Muscle layer of duodenum (tissue), 2 donors: ENCODE data around the gene TUNAR.

Source experiments
- H3K27ac ChIP-seq: one replicate; pipeline ENCODE4 v1.7.0; 2013; ENCODE audit warnings: mild to moderate bottlenecking, low read length
- H3K27me3 ChIP-seq: one replicate; pipeline ENCODE4 v1.7.0; 2013; ENCODE audit warnings: low read depth, mild to moderate bottlenecking, control low read depth, low read length
- H3K36me3 ChIP-seq, 2 donors: one replicate each; pipeline ENCODE4 v1.7.0; 2013; ENCODE audit warnings: low read length in 2 of 2, control low read depth in 1 of 2, mild to moderate bottlenecking in 1 of 2; ENCODE audit not compliant: insufficient read depth in 2 of 2, control insufficient read depth in 1 of 2
- H3K4me1 ChIP-seq, 2 donors: one replicate each; pipeline ENCODE4 v1.7.0; 2013; ENCODE audit warnings: low read length in 2 of 2, mild to moderate bottlenecking in 2 of 2, control low read depth in 1 of 2, moderate library complexity in 1 of 2; ENCODE audit not compliant: insufficient read depth in 2 of 2, control insufficient read depth in 1 of 2
- H3K4me3 ChIP-seq, 2 donors: one replicate each; pipeline ENCODE4 v1.7.0; 2013; ENCODE audit warnings: low read length in 2 of 2, low read depth in 1 of 2, mild to moderate bottlenecking in 1 of 2
- H3K9me3 ChIP-seq, 2 donors: one replicate each; pipeline ENCODE4 v1.7.0; 2013; ENCODE audit warnings: low read length in 2 of 2, control low read depth in 1 of 2, mild to moderate bottlenecking in 1 of 2; ENCODE audit not compliant: control insufficient read depth in 1 of 2
- donor health status: healthy.

Gene TUNAR

DNA sequence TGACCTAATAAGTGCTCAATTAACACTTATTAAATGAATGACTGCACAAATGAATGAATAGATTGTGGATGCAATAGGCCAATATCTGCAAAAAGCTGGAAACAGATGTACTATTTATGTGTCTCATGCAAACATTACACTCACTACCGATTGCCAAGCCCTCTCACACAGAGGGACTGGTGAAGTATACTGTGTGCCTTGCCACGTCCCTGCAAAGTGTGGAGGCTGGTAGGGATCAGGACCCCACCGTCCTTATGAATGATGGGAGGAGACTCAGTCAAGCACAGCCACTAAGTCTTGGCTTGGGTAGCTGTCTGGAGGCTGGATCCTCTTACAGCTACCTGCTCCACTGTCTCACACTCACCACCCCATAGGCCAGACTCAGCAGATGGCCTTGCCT lies 3.9 kb upstream of the TUNAR start:
- Histone ChIP-seq H3K4me3 (no peak overlapping the region), H3K27me3 (peaks cover 22% of the 10 kb centered on the region), H3K4me1 (peaks cover 0 to 16% of the 10 kb centered on the region in 2 donors), H3K36me3 (no peaks in the 10 kb centered on the region), H3K9me3 (no peaks in the 10 kb centered on the region), H3K27ac (no peak overlapping the region)

DNA sequence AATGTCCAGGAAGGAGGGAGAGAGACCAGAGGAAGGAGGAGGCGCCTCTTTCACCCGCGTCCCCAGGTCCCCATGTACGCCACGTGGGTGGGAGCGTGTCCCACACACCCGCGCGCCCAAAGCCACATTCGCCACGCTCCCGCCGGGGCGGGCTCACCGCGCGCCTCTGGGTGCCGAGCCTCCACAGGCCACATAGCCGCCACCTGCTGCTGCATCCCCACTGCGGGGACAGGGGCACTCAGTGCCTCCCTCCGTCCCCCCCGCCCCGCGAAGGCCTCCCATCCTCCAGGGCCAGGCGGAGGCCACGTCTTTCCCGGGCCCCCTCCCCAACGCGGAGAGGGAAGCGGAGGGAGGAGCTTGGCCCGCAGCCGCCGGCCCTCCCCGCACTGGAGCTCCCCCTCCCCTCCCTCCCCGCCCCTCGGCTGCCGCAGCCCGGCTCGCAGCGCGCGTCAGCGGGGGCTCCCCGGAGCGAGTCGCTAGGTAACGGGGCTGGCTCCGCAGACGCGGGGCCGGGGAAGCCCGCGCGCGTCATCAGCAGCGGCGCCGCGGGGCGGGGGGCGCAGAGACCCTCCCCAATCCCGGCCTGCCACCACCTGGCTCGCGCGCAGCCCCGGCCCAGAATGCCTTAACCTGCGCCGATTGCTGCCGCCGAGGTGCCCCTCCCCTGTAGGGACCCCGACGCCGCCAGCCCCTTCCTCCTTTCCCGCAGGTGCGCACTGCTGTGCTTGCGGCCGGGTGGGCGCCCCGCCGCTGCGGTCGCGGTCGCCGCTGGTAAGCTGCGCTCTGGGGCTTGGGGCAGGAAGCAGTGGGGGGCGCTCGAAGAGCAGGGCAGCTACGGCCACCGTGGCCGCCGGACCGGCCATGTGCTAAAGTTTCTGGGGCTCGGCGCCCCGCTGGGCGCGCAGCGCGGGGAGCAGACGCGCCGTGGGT lies 536 bp upstream of the TUNAR start:
- H3K36me3 ChIP-seq, result no peaks in the 10 kb centered on the region
- no peaks in the 10 kb centered on the region for H3K9me3 ChIP-seq
- H3K27me3 ChIP-seq, result peaks cover 25% of the 10 kb centered on the region
- H3K4me3 ChIP-seq, result peak overlapping the region in 1 of 2 donors; percentile 51
- peaks cover 0 to 16% of the 10 kb centered on the region in 2 donors for H3K4me1 ChIP-seq
- H3K27ac ChIP-seq, result no peak overlapping the region

DNA sequence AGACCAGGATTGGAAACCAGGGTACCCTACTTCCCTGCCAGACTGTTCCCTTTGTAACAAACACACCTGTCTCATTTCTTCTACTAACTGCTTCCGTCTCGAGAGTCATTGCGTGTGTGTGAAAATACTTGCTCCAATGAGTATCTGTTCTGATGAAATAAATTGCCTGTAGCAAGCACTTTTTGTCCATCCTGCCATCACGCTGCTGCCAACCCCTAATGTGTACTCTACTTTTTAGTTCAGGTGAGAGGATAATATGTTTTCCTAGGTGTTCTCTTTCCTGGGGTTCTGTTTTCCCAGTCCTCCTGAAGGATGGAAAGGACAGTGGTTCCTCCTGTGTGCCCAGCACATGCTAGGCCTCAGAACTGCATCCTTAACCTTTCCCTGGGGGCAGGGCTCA lies 1.0 kb downstream of the TUNAR start:
- Histone ChIP-seq H3K4me1 (peaks cover 0 to 16% of the 10 kb centered on the region in 2 donors), H3K4me3 (no peak overlapping the region), H3K9me3 (no peaks in the 10 kb centered on the region), H3K27ac (no peak overlapping the region), H3K36me3 (no peaks in the 10 kb centered on the region), H3K27me3 (peaks cover 23% of the 10 kb centered on the region)

DNA sequence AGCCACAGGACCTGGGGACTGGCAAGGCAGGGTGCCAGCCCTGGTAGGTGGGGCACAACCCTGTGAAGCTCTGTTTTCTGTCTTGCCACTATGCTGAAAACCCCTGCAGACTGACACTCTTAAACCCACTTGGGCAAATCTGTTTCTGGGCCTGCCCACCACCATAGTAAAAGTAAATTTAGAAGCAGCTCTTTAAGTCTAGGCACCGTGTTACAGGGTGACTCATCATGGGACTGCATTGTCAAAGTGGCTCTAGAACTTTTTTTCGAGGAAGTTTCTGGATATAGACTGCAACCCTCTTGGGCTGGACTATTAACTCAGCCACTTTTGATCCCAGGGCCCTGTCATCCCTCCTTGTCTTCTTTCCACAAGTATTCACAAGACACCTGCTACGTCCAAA lies 7.7 kb downstream of the TUNAR start:
- Histone ChIP-seq H3K36me3 (no peaks in the 10 kb centered on the region), H3K4me1 (no peaks in the 10 kb centered on the region), H3K27me3 (no peaks in the 10 kb centered on the region), H3K27ac (no peak overlapping the region), H3K4me3 (no peak overlapping the region), H3K9me3 (no peaks in the 10 kb centered on the region)

DNA sequence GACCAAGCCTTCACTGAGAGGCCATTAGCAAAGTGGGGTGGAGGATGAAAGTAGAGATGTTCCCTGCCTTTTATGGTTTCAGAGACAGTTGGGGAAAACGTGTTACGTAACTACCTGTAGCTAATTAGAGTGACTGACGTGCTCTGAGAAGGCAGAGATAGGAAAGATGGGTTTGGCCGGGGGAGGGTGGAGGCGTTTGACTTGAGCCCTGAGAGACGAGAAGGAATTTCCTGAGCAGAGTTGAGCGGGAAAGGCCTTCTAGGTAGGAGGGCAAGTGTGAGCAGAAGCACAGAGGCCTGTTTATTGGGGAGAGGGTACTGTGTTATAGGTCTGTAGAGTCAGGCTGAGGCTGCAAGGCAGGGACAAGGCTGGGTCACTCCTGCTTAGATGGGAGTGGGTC lies 8.6 kb downstream of the TUNAR start:
- no peak overlapping the region for H3K27ac ChIP-seq
- no peak overlapping the region for H3K4me3 ChIP-seq
- H3K36me3 ChIP-seq, result no peaks in the 10 kb centered on the region
- no peaks in the 10 kb centered on the region for H3K4me1 ChIP-seq
- H3K27me3 ChIP-seq, result no peaks in the 10 kb centered on the region
- H3K9me3 ChIP-seq, result no peaks in the 10 kb centered on the region

DNA sequence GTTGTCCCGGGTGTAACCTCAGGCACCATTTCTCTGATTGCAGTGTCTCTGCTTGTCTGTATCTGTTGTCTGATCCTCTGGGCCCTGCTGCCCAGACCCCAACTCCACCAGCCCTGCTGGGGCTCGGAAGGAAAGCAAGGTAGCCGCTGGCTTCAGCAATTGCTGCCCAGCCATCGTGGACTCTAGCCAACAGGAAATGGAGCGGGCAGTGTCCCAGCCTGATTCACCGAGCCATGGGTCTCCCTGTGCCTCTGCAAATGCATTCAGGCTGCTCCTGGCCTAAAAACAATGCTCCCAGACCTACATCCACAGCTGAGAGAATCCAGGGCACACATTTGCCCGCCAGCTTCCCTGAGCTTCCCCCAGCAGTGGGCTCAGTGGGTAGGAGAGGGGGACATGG lies 9.2 kb downstream of the TUNAR start:
- Histone ChIP-seq H3K36me3 (no peaks in the 10 kb centered on the region), H3K4me1 (no peaks in the 10 kb centered on the region), H3K4me3 (no peak overlapping the region), H3K27ac (no peak overlapping the region), H3K27me3 (no peaks in the 10 kb centered on the region), H3K9me3 (no peaks in the 10 kb centered on the region)

DNA sequence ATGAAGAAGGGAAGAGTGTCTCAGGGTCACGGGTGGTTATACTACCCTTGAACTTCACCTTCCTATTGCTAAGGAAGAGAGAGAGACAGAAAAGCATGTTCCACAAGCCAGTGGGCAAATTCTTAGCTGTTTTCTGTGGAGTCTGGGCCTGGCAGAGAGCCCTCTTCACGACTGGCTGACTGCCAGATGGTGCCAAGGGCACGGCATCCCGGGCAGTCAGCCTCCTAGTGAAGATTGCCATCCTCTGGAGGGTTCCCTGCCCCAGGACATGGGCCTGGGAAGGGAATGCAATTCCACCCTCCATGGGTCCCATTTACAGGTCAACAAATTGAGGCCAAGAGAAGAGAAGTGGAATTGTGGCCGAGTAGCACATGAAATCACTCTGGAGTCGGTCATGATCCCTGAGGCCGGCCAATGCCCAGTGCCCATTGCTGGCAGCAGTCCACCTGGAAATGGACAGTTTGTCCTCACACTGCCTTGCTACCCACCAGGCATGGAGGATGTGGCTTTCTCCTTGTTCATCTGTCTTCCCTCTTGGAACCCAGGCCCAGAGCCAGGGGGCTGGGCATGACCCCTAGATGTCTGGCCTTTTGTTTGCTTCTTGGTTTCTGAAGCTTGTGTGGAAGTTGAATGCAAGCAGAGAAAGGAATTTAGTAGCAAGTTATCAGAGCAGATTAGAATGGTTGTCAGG lies 9.9 kb downstream of the TUNAR start:
- H3K27ac ChIP-seq, result no peak overlapping the region
- H3K27me3 ChIP-seq, result no peaks in the 10 kb centered on the region
- H3K4me1 ChIP-seq, result no peaks in the 10 kb centered on the region
- no peaks in the 10 kb centered on the region for H3K36me3 ChIP-seq
- no peak overlapping the region for H3K4me3 ChIP-seq
- no peaks in the 10 kb centered on the region for H3K9me3 ChIP-seq

DNA sequence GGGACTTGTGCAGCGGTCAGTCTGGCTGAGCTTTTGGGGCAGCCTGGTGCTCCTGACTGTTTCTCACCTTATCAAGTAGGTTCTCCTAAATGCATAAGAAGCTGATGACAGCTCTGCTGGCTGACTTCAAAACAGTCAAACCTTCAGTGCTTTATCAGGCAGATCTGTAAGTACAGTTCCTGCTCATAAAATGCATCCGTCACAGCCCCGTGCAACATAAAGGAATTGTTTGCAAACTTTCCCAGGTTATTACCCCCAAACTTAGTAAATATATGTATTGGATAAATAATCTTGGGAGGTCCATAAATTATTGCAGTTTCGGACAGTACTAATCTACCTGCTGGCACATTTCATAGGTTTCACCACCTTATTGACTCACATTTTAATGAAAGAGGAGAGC lies 10.7 kb downstream of the TUNAR start:
- H3K27ac ChIP-seq, result no peak overlapping the region
- no peaks in the 10 kb centered on the region for H3K4me1 ChIP-seq
- no peaks in the 10 kb centered on the region for H3K36me3 ChIP-seq
- H3K27me3 ChIP-seq, result no peaks in the 10 kb centered on the region
- no peaks in the 10 kb centered on the region for H3K9me3 ChIP-seq
- H3K4me3 ChIP-seq, result no peak overlapping the region

DNA sequence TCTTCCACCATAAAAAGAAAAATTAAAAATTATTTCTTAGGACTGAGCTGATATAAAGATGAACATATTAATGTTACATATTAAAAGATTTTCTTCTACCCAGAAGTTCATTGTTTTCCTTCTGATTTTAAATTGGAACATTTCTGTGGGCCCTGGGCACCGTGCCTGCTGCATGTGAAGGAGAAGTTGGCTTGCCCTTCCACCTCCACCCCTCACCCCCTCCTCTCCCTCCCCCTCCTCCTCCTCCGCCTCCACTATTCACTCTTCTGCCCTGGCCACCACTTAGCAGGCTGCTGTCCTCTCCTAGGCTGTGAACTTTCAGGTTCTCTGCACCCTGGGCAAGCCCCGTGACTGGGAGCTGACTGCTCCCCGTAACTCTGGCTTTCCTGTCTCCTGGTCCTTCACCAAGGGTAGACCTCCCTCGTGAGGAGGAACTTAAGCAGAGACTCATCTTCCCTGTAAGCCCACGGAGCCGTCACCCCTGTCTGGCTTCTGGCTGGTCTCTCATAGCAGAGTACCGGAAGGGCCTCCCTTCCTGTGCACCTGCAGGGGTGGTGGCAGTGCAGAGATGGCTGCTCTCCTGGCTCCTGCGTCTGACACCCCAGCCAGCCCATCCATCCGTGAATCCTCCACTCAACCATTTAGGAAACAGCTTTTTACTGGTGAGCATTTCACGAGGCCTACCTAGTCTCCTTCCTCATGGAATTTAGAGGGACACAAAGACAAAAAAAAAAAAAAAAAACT lies 12.8 kb downstream of the TUNAR start:
- Histone ChIP-seq H3K36me3 (no peaks in the 10 kb centered on the region), H3K9me3 (no peaks in the 10 kb centered on the region), H3K27me3 (no peaks in the 10 kb centered on the region), H3K27ac (no peak overlapping the region), H3K4me1 (no peaks in the 10 kb centered on the region), H3K4me3 (no peak overlapping the region)

DNA sequence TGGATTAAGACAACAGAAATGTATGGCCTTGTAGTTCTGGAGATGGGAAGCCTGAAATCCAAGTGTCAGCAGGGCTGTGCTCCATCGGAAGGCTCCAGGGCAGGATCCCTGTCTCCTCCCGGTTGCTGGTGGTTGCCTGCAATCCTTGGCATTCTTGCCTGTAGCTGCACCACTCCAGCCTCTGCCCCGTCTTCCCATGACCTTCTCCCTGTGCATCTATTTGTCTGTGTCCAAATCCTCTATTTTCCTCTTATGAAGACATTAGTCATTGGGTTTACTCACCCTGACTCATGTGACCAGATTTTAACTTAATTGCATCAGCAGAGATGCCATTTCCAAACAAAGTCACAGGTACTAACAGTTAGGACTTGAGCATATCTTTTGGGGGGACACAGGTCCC lies 15.1 kb downstream of the TUNAR start:
- Histone ChIP-seq H3K27ac (no peak overlapping the region), H3K4me1 (no peaks in the 10 kb centered on the region), H3K27me3 (no peaks in the 10 kb centered on the region), H3K9me3 (no peaks in the 10 kb centered on the region), H3K36me3 (no peaks in the 10 kb centered on the region), H3K4me3 (no peak overlapping the region)

DNA sequence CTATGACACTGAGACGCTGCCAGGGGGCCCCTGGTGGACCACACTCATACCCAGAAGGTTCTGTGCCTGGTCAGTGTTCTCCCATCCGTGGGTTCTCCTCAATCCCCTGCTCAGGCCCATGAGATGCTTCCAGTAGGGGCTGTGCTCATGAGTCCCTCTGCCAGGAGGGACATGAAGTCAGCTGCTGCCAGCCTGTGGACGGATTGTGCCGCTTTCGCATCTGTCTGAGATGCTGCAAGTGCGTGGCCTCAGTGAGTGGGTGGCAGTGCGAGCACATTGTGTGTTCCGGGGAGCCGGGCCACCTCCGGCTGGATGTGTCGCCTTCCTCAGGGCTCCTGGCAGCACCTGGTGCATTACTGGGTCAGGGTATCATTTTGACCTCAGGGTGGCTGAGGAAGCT lies 15.5 kb downstream of the TUNAR start:
- H3K27ac ChIP-seq, result no peak overlapping the region
- H3K9me3 ChIP-seq, result no peaks in the 10 kb centered on the region
- no peak overlapping the region for H3K4me3 ChIP-seq
- no peaks in the 10 kb centered on the region for H3K4me1 ChIP-seq
- no peaks in the 10 kb centered on the region for H3K36me3 ChIP-seq
- H3K27me3 ChIP-seq, result no peaks in the 10 kb centered on the region
